HepG2 (cell line): ENCODE measurements around the gene STOM. TPM values are rescaled to one million over a fixed set of nuclear protein-coding genes. Genes with fewer than 3 reads are reported as not detected.
A peak's percentile ranks its signal among the peaks of the same experiment; 100 is the strongest.

Experiments used
- HOXA7 ChIP-seq: sonication (generic); formaldehyde crosslinking; IDR thresholded peaks from 2 replicates; pipeline ENCODE4 v1.8.1; 2022; ENCODE audit warnings: mild to moderate bottlenecking, missing genetic modification reagents, moderate library complexity
- KDM5B ChIP-seq: sonication (generic); formaldehyde crosslinking; IDR thresholded peaks from 2 replicates; pipeline ENCODE4 v1.4.0; 2020; ENCODE audit warnings: missing genetic modification reagents, mild to moderate bottlenecking, borderline replicate concordance
- NR2C2 ChIP-seq: sonication (generic); formaldehyde crosslinking; IDR thresholded peaks from 2 replicates; pipeline ENCODE4 v1.4.0; 2020; ENCODE audit warnings: missing genetic modification reagents, mild to moderate bottlenecking, moderate library complexity, borderline replicate concordance
- ZMAT3 ChIP-seq: sonication (generic); formaldehyde crosslinking; conservative IDR thresholded peaks from 2 replicates; pipeline ENCODE4 v1.7.0; 2021; ENCODE audit warnings: missing genetic modification reagents
- ZNF20 ChIP-seq: sonication (generic); formaldehyde crosslinking; IDR thresholded peaks from 2 replicates; pipeline ENCODE4 v1.4.0; 2020; ENCODE audit warnings: mild to moderate bottlenecking, moderate library complexity, missing genetic modification reagents
- ZNF230 ChIP-seq: sonication (generic); formaldehyde crosslinking; IDR thresholded peaks from 2 replicates; pipeline ENCODE4 v1.4.0; 2020; ENCODE audit warnings: mild to moderate bottlenecking, missing genetic modification reagents
- ZNF674 ChIP-seq: sonication (generic); formaldehyde crosslinking; IDR thresholded peaks from 2 replicates; pipeline ENCODE4 v1.5.0; 2020; ENCODE audit warnings: low read depth, mild to moderate bottlenecking, missing genetic modification reagents
- polyA plus RNA-seq, 8 experiments: library from polyadenylated mRNA; depleted of rRNA in 3 of 8; stranded (reverse) in 7 of 8; unstranded in 1 of 8; fragments of >200 nt; fragmentation: Illumina TruSeq in 4 of 8; extraction: Trizol in 4 of 8; gene quantifications; 2 replicates each; pipeline versions ENCODE4 v1.2.1 to v1.2.3, GENCODE V29; 2011 to 2016; ENCODE audit warnings: low read depth in 4 of 8, missing spikeins in 1 of 8, mixed read lengths in 1 of 8; ENCODE audit not compliant: insufficient read depth in 1 of 8
- total RNA-seq, 5 experiments: library from RNA; depleted of rRNA; stranded (reverse); fragments of >200 nt; fragmentation: Illumina TruSeq; extraction: Trizol; gene quantifications; 2 replicates each; pipeline ENCODE4 v1.2.3, GENCODE V29; 2016; ENCODE audit warnings: low read depth in 1 of 5
- TF ChIP-seq, protein P1 (sequence below): sonication (generic); formaldehyde crosslinking; IDR thresholded peaks from 2 replicates; pipeline ENCODE4 v1.4.0; 2020; ENCODE audit warnings: low read depth, mild to moderate bottlenecking, missing genetic modification reagents
- TF ChIP-seq, protein P2 (sequence below): sonication (generic); formaldehyde crosslinking; IDR thresholded peaks from 2 replicates; pipeline ENCODE4 v1.5.1; 2020; ENCODE audit warnings: missing genetic modification reagents, mild to moderate bottlenecking, borderline replicate concordance
- TF ChIP-seq, protein P3 (sequence below): sonication (generic); formaldehyde crosslinking; IDR thresholded peaks from 2 replicates; pipeline ENCODE4 v1.4.0; 2020; ENCODE audit warnings: missing genetic modification reagents, borderline replicate concordance
- TF ChIP-seq, protein P4 (sequence below), 2 experiments: sonication (generic) in 1 of 2; formaldehyde crosslinking in 1 of 2; IDR thresholded peaks; 2 replicates each; pipeline versions ENCODE4 v1.4.0 to v1.6.1; 2016 to 2020; ENCODE audit warnings: borderline replicate concordance in 1 of 2, low read depth in 1 of 2, mild to moderate bottlenecking in 1 of 2, missing genetic modification reagents in 1 of 2
- TF ChIP-seq, protein P5 (sequence below): sonication (generic); formaldehyde crosslinking; IDR thresholded peaks from 2 replicates; pipeline ENCODE4 v1.5.0; 2020; ENCODE audit warnings: missing genetic modification reagents
- TF ChIP-seq, protein P6 (sequence below): IDR thresholded peaks from 2 replicates; pipeline ENCODE4 v1.6.1; 2018; ENCODE audit warnings: missing genetic modification reagents, mild to moderate bottlenecking, missing compliant biosample characterization

The STOM gene
- total and polyA plus RNA-seq, 2 of the 13 experiments (the other 11 are each of a cell fraction or from before 2014, with no cell fraction given) = 43.6 to 165 TPM

DNA sequence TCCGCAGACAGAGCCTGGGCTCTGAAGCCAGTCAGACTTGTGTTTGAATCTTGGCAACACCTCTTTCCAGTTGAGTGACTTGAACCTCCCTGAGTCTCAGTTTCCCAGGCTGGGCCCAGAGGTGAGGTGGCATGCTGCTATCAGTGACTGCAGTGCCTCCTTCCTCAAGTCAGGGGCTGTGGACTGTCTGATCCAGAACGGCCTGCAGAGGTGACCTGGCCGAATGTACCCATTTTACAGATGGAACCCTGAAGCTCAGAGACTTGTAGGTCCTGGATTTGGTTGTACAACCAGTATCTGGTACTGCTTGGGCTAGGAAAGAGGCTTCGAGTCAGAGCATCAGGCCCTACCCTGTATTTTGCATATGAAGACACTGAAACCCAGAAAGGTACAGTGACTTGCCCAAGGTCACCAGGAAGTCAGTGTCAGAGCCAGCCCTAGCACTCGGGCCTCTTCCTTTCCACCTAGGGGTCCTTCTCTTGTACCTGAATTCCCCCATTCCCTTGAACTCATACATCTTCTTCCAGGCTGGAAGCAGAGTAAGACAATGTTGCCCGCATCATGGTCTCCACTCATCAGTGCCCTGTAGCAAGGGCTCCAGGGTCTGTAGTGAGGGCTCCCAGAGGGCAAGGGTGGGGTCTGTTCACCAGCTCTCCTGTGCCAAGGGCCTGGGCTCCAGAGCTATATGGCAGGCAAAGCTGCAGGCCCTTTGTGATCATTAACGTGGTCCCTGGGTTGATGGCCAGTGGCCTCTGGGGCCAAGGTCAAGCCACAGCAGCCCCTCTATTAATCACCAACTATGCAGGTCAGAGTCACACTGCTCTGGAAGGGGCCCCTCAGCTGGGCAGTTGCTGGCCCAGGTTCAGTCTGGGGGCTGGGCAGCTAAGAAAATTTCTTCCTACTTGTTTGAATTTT is 73.6 kb downstream of the STOM start (continued):
- TF ChIP-seq, protein P1, sequence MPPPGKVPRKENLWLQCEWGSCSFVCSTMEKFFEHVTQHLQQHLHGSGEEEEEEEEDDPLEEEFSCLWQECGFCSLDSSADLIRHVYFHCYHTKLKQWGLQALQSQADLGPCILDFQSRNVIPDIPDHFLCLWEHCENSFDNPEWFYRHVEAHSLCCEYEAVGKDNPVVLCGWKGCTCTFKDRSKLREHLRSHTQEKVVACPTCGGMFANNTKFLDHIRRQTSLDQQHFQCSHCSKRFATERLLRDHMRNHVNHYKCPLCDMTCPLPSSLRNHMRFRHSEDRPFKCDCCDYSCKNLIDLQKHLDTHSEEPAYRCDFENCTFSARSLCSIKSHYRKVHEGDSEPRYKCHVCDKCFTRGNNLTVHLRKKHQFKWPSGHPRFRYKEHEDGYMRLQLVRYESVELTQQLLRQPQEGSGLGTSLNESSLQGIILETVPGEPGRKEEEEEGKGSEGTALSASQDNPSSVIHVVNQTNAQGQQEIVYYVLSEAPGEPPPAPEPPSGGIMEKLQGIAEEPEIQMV (CRISPR knock-in tag) = 0 out of 2 replicates have a peak, but pooled peaks have one; percentile 20
- TF ChIP-seq KDM5B (CRISPR knock-in tag) (peak; percentile 31; the same call in 1 of the 2 replicates), NR2C2 (peak; percentile 74), ZNF20 (no peak), ZNF674 (CRISPR knock-in tag) (no peak), ZMAT3 (CRISPR knock-in tag) (0 out of 2 replicates have a peak, but pooled peaks have one; percentile 52), HOXA7 (CRISPR knock-in tag) (no peak), ZNF230 (no peak; the same call in 1 of the 2 replicates)
- TF ChIP-seq, protein P2, sequence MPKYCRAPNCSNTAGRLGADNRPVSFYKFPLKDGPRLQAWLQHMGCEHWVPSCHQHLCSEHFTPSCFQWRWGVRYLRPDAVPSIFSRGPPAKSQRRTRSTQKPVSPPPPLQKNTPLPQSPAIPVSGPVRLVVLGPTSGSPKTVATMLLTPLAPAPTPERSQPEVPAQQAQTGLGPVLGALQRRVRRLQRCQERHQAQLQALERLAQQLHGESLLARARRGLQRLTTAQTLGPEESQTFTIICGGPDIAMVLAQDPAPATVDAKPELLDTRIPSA (CRISPR knock-in tag) = no peak
- TF ChIP-seq, protein P3, sequence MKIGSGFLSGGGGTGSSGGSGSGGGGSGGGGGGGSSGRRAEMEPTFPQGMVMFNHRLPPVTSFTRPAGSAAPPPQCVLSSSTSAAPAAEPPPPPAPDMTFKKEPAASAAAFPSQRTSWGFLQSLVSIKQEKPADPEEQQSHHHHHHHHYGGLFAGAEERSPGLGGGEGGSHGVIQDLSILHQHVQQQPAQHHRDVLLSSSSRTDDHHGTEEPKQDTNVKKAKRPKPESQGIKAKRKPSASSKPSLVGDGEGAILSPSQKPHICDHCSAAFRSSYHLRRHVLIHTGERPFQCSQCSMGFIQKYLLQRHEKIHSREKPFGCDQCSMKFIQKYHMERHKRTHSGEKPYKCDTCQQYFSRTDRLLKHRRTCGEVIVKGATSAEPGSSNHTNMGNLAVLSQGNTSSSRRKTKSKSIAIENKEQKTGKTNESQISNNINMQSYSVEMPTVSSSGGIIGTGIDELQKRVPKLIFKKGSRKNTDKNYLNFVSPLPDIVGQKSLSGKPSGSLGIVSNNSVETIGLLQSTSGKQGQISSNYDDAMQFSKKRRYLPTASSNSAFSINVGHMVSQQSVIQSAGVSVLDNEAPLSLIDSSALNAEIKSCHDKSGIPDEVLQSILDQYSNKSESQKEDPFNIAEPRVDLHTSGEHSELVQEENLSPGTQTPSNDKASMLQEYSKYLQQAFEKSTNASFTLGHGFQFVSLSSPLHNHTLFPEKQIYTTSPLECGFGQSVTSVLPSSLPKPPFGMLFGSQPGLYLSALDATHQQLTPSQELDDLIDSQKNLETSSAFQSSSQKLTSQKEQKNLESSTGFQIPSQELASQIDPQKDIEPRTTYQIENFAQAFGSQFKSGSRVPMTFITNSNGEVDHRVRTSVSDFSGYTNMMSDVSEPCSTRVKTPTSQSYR (CRISPR knock-in tag) = peak; percentile 86
- TF ChIP-seq, protein P4, sequence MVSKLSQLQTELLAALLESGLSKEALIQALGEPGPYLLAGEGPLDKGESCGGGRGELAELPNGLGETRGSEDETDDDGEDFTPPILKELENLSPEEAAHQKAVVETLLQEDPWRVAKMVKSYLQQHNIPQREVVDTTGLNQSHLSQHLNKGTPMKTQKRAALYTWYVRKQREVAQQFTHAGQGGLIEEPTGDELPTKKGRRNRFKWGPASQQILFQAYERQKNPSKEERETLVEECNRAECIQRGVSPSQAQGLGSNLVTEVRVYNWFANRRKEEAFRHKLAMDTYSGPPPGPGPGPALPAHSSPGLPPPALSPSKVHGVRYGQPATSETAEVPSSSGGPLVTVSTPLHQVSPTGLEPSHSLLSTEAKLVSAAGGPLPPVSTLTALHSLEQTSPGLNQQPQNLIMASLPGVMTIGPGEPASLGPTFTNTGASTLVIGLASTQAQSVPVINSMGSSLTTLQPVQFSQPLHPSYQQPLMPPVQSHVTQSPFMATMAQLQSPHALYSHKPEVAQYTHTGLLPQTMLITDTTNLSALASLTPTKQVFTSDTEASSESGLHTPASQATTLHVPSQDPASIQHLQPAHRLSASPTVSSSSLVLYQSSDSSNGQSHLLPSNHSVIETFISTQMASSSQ (IDR thresholded peaks at IDR 0.05; ENCODE audit: low read depth) = peak; percentile 92
- TF ChIP-seq, protein P4 (CRISPR knock-in tag; IDR thresholded peaks at IDR 0.05; ENCODE audit: borderline replicate concordance) = peak; percentile 96
- TF ChIP-seq, protein P5, sequence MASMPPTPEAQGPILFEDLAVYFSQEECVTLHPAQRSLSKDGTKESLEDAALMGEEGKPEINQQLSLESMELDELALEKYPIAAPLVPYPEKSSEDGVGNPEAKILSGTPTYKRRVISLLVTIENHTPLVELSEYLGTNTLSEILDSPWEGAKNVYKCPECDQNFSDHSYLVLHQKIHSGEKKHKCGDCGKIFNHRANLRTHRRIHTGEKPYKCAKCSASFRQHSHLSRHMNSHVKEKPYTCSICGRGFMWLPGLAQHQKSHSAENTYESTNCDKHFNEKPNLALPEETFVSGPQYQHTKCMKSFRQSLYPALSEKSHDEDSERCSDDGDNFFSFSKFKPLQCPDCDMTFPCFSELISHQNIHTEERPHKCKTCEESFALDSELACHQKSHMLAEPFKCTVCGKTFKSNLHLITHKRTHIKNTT (CRISPR knock-in tag) = no peak
- TF ChIP-seq, protein P6, sequence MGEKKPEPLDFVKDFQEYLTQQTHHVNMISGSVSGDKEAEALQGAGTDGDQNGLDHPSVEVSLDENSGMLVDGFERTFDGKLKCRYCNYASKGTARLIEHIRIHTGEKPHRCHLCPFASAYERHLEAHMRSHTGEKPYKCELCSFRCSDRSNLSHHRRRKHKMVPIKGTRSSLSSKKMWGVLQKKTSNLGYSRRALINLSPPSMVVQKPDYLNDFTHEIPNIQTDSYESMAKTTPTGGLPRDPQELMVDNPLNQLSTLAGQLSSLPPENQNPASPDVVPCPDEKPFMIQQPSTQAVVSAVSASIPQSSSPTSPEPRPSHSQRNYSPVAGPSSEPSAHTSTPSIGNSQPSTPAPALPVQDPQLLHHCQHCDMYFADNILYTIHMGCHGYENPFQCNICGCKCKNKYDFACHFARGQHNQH (CRISPR knock-in tag) = peak; percentile 77
